Neural cell (in vitro differentiated cells): ENCODE data around the gene PSEN2. TPM values are rescaled to one million over a fixed set of nuclear protein-coding genes. Genes with fewer than 3 reads are reported as not detected.

Source experiments
- H2AFZ ChIP-seq: fragments of 200-600, 300-800 bp; sonication (generic), shearing (Covaris generic); 2 replicates; pipeline ENCODE4 v1.6.0; 2014; ENCODE audit warnings: low read depth, mild to moderate bottlenecking, antibody characterized with exemption, low read length, moderate library complexity
- H3F3A ChIP-seq: fragments of 200-600 bp; shearing (Covaris generic); 2 replicates; pipeline ENCODE4 v1.6.1; 2016; ENCODE audit warnings: mild to moderate bottlenecking, moderate library complexity, mixed read lengths, antibody characterized with exemption, low read length; ENCODE audit not compliant: insufficient read depth, poor library complexity, severe bottlenecking
- H3K27ac ChIP-seq: fragments of 200-600, 300-800 bp; sonication (generic), shearing (Covaris generic); 2 replicates; pipeline ENCODE4 v1.5.1; 2014; ENCODE audit warnings: mild to moderate bottlenecking, low read length, moderate library complexity
- H3K27me3 ChIP-seq: fragments of 300-800, 200-600 bp; sonication (generic), shearing (Covaris generic); 2 replicates; pipeline ENCODE4 v1.6.0; 2014; ENCODE audit warnings: mild to moderate bottlenecking, low read depth, low read length, moderate library complexity; ENCODE audit not compliant: insufficient read depth
- H3K36me3 ChIP-seq: fragments of 300-800, 200-600 bp; sonication (generic), shearing (Covaris generic); 2 replicates; pipeline ENCODE4 v1.5.1; 2014; ENCODE audit warnings: mild to moderate bottlenecking, antibody characterized with exemption, low read length, moderate library complexity; ENCODE audit not compliant: insufficient read depth
- H3K4me2 ChIP-seq: fragments of 300-800, 200-600 bp; sonication (generic), shearing (Covaris generic); 2 replicates; pipeline ENCODE4 v1.6.0; 2014; ENCODE audit warnings: mild to moderate bottlenecking, low read length
- H3K4me3 ChIP-seq: fragments of 300-800, 200-600 bp; sonication (generic), shearing (Covaris generic); 2 replicates; pipeline ENCODE4 v1.5.1; 2014; ENCODE audit warnings: mild to moderate bottlenecking, low read length, moderate library complexity
- H3K79me2 ChIP-seq: fragments of 200-600 bp; shearing (Covaris generic); replicated peaks from 2 replicates; pipeline ENCODE4 v1.6.0; 2014; ENCODE audit warnings: mild to moderate bottlenecking, low read length, moderate library complexity; ENCODE audit not compliant: insufficient read depth
- H3K9ac ChIP-seq: fragments of 300-800, 200-600 bp; sonication (generic), shearing (Covaris generic); 2 replicates; pipeline ENCODE4 v1.6.1; 2016; ENCODE audit warnings: mild to moderate bottlenecking, low read length, mixed read lengths
- H3K9me2 ChIP-seq: fragments of 200-600 bp; shearing (Covaris generic); 2 replicates; pipeline ENCODE4 v1.6.1; 2016; ENCODE audit warnings: mild to moderate bottlenecking, low read length, mixed read lengths; ENCODE audit not compliant: insufficient read depth
- H3K9me3 ChIP-seq: fragments of 200-600, 300-800 bp; sonication (generic), shearing (Covaris generic); 2 replicates; pipeline ENCODE4 v1.6.1; 2016; ENCODE audit warnings: mild to moderate bottlenecking, mixed run types, low read length, moderate library complexity, mixed read lengths
- H4K20me1 ChIP-seq: fragments of 200-600 bp; shearing (Covaris generic); 2 replicates; pipeline ENCODE4 v1.6.1; 2016; ENCODE audit warnings: mild to moderate bottlenecking, mixed run types; ENCODE audit not compliant: insufficient read depth
- EP300 ChIP-seq: fragments of 450-650 bp; conservative IDR thresholded peaks from 2 replicates; pipeline ENCODE4 v1.6.1; 2014; ENCODE audit warnings: antibody characterized with exemption, mild to moderate bottlenecking, moderate library complexity; ENCODE audit not compliant: poor library complexity, severe bottlenecking
- EZH2 ChIP-seq: fragments of 200-600, 300-800 bp; shearing (Covaris generic), sonication (generic); IDR thresholded peaks from 2 replicates; pipeline ENCODE4 v1.6.1; 2014; ENCODE audit warnings: antibody characterized with exemption, low read length, borderline replicate concordance, mild to moderate bottlenecking; ENCODE audit not compliant: insufficient read depth, poor library complexity, severe bottlenecking
- MXI1 ChIP-seq: fragments of 450-650 bp; conservative IDR thresholded peaks from 2 replicates; pipeline ENCODE4 v1.6.1; 2014; ENCODE audit warnings: antibody characterized with exemption, mild to moderate bottlenecking; ENCODE audit not compliant: poor library complexity, severe bottlenecking
- POLR2AphosphoS5 ChIP-seq: IDR thresholded peaks from 2 replicates; pipeline ENCODE4 v1.6.1; 2012
- RAD21 ChIP-seq: fragments of 450-650 bp; conservative IDR thresholded peaks from 2 replicates; pipeline ENCODE4 v1.6.1; 2014; ENCODE audit warnings: antibody characterized with exemption, mild to moderate bottlenecking, moderate library complexity
- SMC3 ChIP-seq: fragments of 450-650 bp; conservative IDR thresholded peaks from 2 replicates; pipeline ENCODE4 v1.6.1; 2014; ENCODE audit warnings: antibody characterized with exemption, mild to moderate bottlenecking, moderate library complexity; ENCODE audit not compliant: poor library complexity
- TAF1 ChIP-seq: IDR thresholded peaks from 2 replicates; pipeline ENCODE4 v1.6.1; 2012; ENCODE audit warnings: low read depth
- polyA plus RNA-seq: library from polyadenylated mRNA; depleted of rRNA; stranded (reverse); fragments of >200 nt; gene quantifications from 2 replicates; pipeline ENCODE4 v1.2.3, GENCODE V29; 2014
- TF ChIP-seq, protein P1 (sequence below): IDR thresholded peaks from 2 replicates; pipeline ENCODE4 v1.6.1; 2012; ENCODE audit warnings: borderline replicate concordance
- TF ChIP-seq, protein P2 (sequence below): fragments of 450-650 bp; IDR thresholded peaks from 2 replicates; pipeline ENCODE4 v1.5.1; 2014; ENCODE audit warnings: antibody characterized with exemption, mild to moderate bottlenecking, moderate library complexity; ENCODE audit not compliant: poor library complexity, severe bottlenecking

PSEN2 gene
- polyA plus RNA-seq, 1 donor from 2014 or later = 12.9 TPM

DNA sequence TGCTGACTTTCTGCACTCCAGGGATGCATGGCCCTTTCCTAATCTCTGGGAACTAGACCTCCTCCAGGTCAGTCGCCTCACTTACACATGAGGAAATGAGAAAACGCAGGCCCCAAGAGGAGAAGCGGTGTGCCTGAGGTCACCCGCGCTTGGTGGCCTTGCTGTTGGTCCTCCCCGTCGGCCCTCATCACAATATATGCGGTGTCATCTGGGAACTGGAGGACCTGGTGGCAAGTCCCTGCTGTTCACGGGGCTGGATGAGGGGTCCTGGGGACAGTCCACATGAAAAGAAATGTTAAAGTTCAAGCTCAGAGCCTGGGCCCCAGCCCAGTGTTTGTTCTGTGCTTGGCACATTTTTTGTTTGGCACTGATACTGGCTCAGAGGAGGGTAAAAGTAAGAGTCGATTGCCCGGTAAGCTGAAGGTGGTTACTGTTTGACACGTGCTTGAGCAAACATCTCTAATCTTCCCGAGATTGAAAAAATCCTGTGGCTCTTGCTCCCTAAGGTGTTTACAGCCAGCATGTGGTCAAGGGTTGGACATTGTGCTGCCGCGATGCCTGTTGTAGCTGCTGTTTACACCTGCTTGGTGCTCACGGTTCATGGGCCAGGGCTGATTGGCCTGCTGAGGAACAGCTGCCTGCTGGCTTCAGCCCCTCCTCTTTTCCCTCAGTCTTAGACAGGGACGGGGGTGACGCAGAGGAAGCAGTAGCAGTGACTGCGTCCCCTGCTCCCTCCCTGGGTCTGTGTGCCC is 74.9 kb downstream of the PSEN2 start:
- no peaks in the 10 kb centered on the region for H3K9me3 ChIP-seq
- no peak overlapping the region for H3K4me3 ChIP-seq
- no peak overlapping the region for H3K27ac ChIP-seq
- H3K9me2 ChIP-seq = no peaks in the 10 kb centered on the region
- H2AFZ ChIP-seq = no peak overlapping the region
- H3K36me3 ChIP-seq = no peaks in the 10 kb centered on the region
- H3K4me2 ChIP-seq = no peak overlapping the region
- no peaks in the 10 kb centered on the region for H3K79me2 ChIP-seq
- H3K9ac ChIP-seq = no peak overlapping the region
- TF ChIP-seq RAD21 (no peak), TAF1 (no peak), SMC3 (no peak), POLR2AphosphoS5 (no peak), EZH2 (no peak), EP300 (no peak), MXI1 (no peak)
- TF ChIP-seq, protein P1, sequence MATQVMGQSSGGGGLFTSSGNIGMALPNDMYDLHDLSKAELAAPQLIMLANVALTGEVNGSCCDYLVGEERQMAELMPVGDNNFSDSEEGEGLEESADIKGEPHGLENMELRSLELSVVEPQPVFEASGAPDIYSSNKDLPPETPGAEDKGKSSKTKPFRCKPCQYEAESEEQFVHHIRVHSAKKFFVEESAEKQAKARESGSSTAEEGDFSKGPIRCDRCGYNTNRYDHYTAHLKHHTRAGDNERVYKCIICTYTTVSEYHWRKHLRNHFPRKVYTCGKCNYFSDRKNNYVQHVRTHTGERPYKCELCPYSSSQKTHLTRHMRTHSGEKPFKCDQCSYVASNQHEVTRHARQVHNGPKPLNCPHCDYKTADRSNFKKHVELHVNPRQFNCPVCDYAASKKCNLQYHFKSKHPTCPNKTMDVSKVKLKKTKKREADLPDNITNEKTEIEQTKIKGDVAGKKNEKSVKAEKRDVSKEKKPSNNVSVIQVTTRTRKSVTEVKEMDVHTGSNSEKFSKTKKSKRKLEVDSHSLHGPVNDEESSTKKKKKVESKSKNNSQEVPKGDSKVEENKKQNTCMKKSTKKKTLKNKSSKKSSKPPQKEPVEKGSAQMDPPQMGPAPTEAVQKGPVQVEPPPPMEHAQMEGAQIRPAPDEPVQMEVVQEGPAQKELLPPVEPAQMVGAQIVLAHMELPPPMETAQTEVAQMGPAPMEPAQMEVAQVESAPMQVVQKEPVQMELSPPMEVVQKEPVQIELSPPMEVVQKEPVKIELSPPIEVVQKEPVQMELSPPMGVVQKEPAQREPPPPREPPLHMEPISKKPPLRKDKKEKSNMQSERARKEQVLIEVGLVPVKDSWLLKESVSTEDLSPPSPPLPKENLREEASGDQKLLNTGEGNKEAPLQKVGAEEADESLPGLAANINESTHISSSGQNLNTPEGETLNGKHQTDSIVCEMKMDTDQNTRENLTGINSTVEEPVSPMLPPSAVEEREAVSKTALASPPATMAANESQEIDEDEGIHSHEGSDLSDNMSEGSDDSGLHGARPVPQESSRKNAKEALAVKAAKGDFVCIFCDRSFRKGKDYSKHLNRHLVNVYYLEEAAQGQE = no peak
- TF ChIP-seq, protein P2, sequence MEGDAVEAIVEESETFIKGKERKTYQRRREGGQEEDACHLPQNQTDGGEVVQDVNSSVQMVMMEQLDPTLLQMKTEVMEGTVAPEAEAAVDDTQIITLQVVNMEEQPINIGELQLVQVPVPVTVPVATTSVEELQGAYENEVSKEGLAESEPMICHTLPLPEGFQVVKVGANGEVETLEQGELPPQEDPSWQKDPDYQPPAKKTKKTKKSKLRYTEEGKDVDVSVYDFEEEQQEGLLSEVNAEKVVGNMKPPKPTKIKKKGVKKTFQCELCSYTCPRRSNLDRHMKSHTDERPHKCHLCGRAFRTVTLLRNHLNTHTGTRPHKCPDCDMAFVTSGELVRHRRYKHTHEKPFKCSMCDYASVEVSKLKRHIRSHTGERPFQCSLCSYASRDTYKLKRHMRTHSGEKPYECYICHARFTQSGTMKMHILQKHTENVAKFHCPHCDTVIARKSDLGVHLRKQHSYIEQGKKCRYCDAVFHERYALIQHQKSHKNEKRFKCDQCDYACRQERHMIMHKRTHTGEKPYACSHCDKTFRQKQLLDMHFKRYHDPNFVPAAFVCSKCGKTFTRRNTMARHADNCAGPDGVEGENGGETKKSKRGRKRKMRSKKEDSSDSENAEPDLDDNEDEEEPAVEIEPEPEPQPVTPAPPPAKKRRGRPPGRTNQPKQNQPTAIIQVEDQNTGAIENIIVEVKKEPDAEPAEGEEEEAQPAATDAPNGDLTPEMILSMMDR = no peak
- H3K27me3 ChIP-seq = no peaks in the 10 kb centered on the region
- no peaks in the 10 kb centered on the region for H3F3A ChIP-seq
- no peaks in the 10 kb centered on the region for H4K20me1 ChIP-seq

Other genes starting within 250 kb of the PSEN2 start
- gene ITPKB, start 131.3 kb upstream of the PSEN2 start, polyA plus RNA-seq = 0.19 TPM in 1 of 2 replicates, not detected in the other
- 11.6 and 13.2 TPM in 2 replicates for gene COQ8A, start 69.7 kb downstream of the PSEN2 start, polyA plus RNA-seq